ENCODE measurements around the gene ZDHHC21.

DNA sequence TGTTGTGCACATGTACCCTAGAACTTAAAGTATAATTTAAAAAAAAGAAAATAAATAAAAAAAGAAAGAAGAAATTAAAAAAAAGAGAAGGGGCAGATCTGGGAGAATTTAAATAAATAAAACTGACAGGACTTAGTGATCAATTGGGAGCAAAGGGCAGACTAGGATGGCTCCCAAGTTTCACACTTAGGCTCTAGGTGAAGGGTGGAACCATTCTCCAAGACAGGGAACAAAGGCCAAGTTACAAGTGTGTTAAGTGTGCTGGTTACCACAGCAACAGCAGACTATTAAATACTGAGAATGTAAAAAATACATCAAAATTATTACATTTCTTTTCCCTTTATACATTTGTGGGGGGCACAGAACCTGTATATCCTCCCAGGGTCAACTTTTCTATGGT is 7.1 kb downstream of the ZDHHC21 start:
- TF ChIP-seq EZH2phosphoT487 (IDR thresholded peaks at IDR 0.05; ENCODE audit: insufficient read depth, low read depth) = no peak
- no peak for TF ChIP-seq EZH2 (IDR thresholded peaks at IDR 0.05; ENCODE audit: insufficient read depth, poor library complexity, severe bottlenecking)
